ENCODE measurements around the gene PPP2R3C.
"Not testable (repeated sequence)": the region's sequence is repeated elsewhere in the genome, so short reads cannot be mapped to it uniquely, and the experiment has no call there.

The PPP2R3C gene

DNA sequence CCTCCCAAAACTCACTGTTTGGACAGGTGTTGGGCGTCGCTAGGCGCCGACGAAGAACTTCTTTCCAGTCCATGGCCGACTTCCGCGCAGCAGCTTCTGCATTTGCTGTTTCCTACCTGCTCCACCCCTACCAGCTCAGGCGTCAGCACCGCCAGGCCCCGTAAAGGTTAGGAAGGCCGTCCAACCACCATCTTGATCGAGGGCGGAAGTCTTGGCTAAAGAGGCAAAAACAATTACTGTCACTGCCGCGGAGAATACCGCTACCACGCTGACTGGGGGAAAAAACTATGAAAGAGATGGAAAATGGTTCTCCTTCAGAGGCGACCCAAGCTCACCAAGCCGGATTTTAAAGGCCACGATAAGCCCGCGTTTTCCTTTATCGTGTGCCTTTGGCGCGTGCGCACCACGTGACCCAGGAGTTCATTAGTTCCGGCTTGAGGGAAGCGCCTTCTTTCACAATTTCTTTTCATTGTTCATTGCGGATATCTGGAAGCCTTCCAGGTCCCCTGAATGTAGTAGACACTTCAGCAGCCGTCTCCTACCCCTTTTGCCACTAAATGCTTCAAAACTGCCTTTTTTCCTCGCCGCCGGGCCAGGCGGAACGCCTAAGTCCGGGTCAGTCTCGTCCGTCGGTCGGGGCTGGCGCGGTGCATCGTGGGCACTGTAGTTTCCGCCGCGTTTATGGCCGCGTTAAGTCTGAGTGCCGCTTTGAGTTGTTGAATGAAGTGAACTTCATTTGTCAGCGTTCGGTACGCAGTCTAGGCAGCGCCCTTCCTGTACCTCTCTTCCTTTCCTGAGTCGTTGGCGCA is at the start of gene PPP2R3C, which contains the start of gene PRORP:
Gene PPP2R3C, minus strand, starts transcription at position 104 of the 809 bp plus-strand sequence. Its CDS starts 31 bp downstream, at position 73.
Gene PRORP, plus strand, starts transcription at position 666 of the 809 bp plus-strand sequence. CDS start 694 bp downstream, outside the sequence.
- peak; percentile 89 for DNase-seq

- no peak for DNase-seq
Observed at GRCh38 chr14:35167496-35167895, 45.7 kb upstream of the PPP2R3C start.

- DNase-seq, result no peak
Observed at GRCh38 chr14:35164849-35165248, 43.1 kb upstream of the PPP2R3C start.

DNA sequence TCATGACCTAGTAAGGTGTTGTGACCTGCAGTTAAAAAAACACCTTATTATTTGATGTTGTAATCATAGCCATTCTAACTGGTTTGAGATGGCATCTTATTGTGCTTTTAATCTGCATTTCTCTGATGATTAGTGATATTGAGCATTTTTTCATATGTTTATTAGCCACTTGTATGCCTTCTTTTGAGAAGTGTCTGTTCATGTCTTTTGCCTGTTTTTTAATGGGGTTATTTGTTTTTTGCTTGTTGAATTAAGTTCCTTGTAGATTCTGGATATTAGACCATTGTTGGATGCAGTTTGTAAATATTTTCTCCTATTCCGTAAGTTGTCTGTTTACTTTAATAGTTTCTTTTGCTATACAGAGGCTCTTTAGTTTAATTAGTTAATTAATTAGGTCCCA is 41.6 kb upstream of the PPP2R3C start:
- no peak for DNase-seq

DNA sequence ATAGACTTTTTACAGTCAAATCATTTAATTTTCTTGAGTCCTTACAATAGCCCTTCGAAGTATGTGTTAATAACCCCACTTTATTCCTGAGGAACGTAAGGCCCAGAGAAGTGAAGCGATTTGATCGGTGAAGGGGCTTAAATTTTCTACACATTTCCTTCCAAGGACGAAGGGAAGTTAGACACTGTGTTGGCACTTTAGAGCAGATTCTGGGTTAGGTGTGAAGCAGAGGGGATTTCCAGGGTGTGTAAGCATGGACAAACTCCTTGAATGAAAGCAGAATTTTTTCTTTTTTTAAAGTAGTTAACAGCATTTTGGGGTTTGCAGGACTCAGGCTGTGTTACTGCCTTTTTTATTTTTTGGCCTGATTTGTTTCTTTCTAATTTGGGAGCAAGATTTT is 39.4 kb upstream of the PPP2R3C start:
- no peak for DNase-seq

DNA sequence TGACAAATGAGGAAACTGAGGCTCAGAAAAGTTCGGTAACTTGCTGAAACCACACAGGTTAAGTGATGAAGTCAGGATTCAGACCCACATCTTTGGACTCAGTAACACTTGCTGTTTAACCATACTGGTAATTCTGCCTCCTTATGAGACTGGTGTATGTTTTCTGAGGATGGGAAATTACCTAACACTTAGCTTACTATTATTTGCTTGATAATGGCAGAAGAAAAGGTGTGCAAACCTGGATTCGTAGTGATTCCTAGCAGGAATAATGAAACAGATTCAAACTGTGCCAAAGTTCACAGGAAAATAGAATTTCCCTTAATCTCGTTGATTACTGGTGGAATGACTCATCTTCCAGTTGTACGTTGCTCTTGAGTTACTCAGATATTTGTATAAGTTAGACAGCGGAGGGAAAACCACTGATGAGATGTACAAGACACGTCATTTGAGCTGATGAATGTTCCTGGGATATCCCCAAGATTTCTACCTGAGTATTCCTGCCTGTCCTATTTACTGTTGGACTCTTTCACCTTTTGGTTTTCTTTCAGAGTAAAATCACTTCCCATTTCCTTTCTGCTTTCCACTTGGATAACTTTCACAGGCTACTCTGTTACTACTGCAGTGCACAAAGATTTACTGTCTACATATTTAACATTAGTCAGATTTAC is 38.1 kb upstream of the PPP2R3C start:
- DNase-seq, result no peak

- DNase-seq, result no peak
Observed at GRCh38 chr14:35158951-35159653, 37.3 kb upstream of the PPP2R3C start.

- DNase-seq, result no peak
Observed at GRCh38 chr14:35158491-35158890, 36.7 kb upstream of the PPP2R3C start.

- no peak for DNase-seq
Observed at GRCh38 chr14:35155962-35156361, 34.2 kb upstream of the PPP2R3C start.

- no peak for DNase-seq
Observed at GRCh38 chr14:35154016-35154415, 32.2 kb upstream of the PPP2R3C start.

- not testable (repeated sequence) for DNase-seq
Observed at GRCh38 chr14:35152531-35152930, 30.7 kb upstream of the PPP2R3C start.

DNA sequence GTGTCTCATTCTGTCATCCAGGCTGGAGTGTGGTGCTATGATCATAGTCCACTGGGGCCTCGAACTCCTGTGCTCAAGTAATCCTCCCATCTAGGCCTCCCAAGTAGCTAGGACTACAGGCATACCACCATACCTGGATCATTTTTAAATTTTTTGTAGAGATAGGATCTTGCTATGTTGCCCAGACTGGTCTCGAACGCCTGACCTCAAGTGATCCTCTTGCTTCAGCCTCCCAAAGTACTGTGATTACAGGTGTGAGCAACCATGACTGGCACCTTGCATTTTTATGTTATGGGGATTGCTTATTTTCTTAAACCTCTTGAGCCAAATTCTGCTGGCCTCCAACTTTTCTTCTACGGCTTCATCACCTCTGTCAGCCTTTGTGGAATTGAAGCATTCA is 27.4 kb upstream of the PPP2R3C start:
- DNase-seq, result no peak

DNA sequence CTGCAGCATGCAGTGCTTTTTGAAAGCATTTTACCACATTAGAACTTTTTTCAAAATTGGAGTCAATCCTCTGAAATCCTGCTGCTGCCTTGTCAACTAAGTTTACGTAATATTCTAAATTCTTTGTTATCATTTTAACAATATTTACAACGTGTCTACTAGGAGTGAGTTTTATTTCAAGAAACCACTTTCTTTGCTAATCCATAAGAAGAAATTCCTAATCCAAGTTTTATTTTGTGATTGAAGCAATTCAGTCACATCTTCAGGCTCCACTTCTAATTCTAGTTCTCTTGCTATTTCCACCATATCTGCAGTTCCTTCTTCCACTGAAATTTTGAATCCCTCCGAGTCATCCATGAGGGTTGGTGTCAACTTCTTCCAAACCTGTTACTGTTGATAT is 25.9 kb upstream of the PPP2R3C start:
- no peak for DNase-seq

DNA sequence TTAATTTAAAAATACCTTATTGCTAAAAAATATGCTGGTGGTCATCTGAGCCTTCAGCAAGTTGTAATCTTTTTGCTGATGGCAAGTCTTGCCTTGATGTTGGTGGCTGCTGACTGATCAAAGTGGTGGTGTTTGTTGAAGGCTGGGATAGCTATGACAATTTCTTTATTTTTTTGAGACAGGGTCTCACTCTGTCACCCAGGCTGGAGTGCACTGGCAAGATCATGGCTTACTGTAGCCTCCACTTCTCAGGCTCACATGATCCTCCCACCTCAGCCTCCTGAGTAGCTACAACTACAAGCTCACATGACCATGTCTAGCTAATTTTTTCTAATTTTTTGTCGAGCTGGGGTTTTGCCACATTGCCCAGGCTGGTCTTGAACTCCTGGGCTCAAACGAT is 25.4 kb upstream of the PPP2R3C start:
- DNase-seq, result no peak

DNA sequence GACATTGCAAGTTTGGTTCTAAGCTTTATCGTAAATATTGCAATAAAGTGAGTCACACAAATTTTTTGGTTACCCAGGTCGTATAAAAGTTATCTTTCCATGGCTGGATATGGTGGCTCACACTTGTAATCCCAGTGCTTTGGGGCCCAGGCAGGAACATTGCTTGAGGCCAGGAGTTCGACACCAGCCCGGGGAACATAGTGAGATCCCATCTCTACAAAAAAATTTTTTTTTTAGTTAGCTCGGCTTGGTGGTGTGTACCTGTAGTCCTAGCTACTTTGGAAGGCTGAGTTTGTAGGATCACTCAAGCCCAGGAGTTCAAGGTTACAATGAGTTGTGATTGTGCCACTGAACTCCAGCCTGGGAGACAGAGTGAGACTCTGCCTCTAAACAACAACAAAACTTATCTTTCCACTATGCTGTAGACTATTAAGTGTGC is 24.9 kb upstream of the PPP2R3C start:
- no peak for DNase-seq

GRCh38 chr14:35144029-35144428 is 22.2 kb upstream of the PPP2R3C start:
- DNase-seq, result no peak

DNA sequence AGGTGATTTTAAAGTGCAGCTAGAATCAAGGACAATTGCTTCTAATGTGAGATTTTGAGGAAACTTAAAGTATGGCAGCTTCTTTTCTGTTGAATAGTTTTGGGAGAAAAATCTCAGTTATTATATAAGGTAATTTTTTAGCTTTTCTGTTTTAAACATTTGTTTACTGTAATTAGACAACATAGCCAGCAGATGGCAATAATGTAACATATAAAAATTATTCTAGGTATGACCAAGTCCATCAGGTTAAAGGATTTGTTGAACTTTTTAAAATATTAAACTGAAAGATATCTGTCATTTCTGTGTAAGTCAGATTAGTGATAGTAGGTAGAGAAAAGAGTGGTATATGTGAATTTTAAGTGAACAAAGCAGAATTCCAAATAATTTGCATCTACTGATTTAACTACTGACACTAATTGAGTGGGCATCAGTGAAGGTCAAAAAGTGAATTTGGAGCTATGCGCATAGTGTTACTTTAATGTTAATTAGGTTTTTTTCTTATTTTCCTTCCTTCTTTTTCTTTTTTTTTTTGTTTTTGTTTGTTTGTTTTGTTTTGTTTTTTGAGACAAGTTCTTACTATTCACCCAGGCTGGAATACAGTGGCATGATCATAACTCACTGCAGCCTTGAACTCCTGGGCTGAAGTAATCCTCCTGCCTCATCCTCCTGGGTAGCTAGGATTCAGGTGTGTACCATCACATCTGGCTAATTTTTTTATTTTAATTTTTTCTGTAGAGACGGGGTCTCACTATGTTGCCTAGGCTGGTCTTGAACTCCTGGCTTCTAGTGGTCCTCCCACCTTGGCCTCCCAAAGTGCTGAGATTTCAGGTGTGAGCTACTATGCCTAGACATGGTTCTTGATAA is 19.2 kb upstream of the PPP2R3C start:
- no peak for DNase-seq

- no peak for DNase-seq
Observed at GRCh38 chr14:35138585-35138984, 16.8 kb upstream of the PPP2R3C start.

GRCh38 chr14:35134329-35135123 is 12.7 kb upstream of the PPP2R3C start:
- DNase-seq, result no peak

GRCh38 chr14:35133542-35134328 is 11.9 kb upstream of the PPP2R3C start:
- DNase-seq, result no peak

DNA sequence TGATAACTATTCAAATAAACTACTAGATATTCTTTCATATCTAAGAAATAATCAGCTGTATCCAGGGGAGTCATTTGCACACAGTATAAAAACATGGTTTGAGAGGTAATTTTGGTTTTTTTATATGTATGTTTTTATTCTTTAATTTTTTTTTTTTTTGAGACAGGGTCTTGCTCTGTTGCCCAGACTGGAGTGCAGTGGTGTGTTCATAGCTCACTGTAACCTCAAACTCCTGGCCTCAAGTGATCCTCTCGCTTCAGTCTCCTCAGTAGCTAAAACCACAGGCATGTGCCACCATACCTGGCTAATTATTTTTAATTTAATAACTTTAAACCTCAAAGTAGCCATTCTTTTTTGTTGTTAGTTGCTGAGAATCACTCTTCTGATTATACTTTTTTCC is 2.3 kb upstream of the PPP2R3C start:
- no peak for DNase-seq

All from stimulated activated CD8-positive, alpha-beta memory T cell treated with anti-CD3 and anti-CD28 coated beads, Interleukin-4, amount 100 ng/mL, for 48 hours (primary cell).